Measurements from ENCODE around the gene VEZT. TPM values are rescaled to one million over a fixed set of nuclear protein-coding genes. Genes with fewer than 3 reads are reported as not detected.

The VEZT gene
- polyA plus RNA-seq, 1 of the 3 experiments (the other 2 are of a cell fraction), result 41.2 TPM

DNA sequence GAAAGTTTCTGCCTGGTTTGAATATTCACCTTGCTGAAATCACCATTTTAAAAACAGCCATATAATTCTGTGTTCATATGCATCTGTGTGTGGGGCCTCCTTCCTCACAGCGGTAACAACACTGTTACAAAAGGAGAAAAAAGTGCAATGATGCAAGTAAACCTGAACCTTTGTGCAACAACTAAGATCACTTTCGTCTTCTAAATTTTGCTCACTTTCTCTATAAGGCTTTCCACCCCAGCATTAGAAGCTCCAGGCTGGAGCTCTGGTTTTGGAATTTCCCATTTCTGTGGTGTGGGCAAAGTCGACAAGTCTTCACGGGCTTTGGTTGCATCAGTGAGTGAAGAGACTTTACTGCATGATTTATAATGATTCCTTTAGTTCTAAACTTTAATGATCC lies 18.7 kb upstream of the VEZT start:
- WGBS (ENCODE audit: low lambda C conversion rate), result 80% methylated on average over 4 of the region's 4 CpGs
- Histone ChIP-seq H3K4me1 (ENCODE audit: control insufficient read depth in 1 of 2, insufficient read depth in 2 of 2, low read depth in 1 of 2, low read length in 1 of 2) (peaks cover 3 to 34% of the 10 kb centered on the region in 2 experiments), H3K9ac (no peak overlapping the region), H3F3A (replicated peaks; ENCODE audit: insufficient read depth) (peaks cover 15% of the 10 kb centered on the region), H3K9me3 (no peaks in the 10 kb centered on the region), H3K27me3 (ENCODE audit: insufficient read depth) (no peaks in the 10 kb centered on the region), H4K20me1 (ENCODE audit: insufficient read depth) (no peaks in the 10 kb centered on the region), H3K36me3 (replicated peaks in 1 of 2; ENCODE audit: control insufficient read depth in 1 of 2, insufficient read depth in 2 of 2, low read length in 1 of 2) (no peaks in the 10 kb centered on the region), H3K9me2 (no peaks in the 10 kb centered on the region), H2AFZ (ENCODE audit: low read depth) (no peak overlapping the region), H3K4me3 (ENCODE audit: low read depth in 2 of 2, low read length in 1 of 2) (no peak overlapping the region), H3K79me2 (ENCODE audit: insufficient read depth) (peaks cover 66% of the 10 kb centered on the region), H3K27ac (ENCODE audit: low read depth in 2 of 2, low read length in 1 of 2) (0 out of 4 replicates have a peak overlapping the region, but pooled peaks of 1 of the 2 experiments have one; percentile 8), H3K4me2 (no peak overlapping the region)
- ChIA-PET POLR2A (no interaction called here), CTCF (interaction anchor here (2.1 kb wide), 1 partner anchor 82 kb away, joined by 5 read pairs; no protein-coding TSS in a partner anchor)
- DNase-seq, result no peak
- TF ChIP-seq, protein P1, sequence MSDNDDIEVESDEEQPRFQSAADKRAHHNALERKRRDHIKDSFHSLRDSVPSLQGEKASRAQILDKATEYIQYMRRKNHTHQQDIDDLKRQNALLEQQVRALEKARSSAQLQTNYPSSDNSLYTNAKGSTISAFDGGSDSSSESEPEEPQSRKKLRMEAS (IDR thresholded peaks at IDR 0.05; ENCODE audit: low read depth), result no peak
- TF ChIP-seq RFX5 (IDR thresholded peaks at IDR 0.05; ENCODE audit: low read length) (no peak), FOXJ3 (CRISPR knock-in tag; IDR thresholded peaks at IDR 0.05) (no peak), EP300 (IDR thresholded peaks at IDR 0.05; ENCODE audit: borderline replicate concordance in 1 of 2, low read depth in 1 of 2, low read length in 1 of 2) (no peak), MEF2A (IDR thresholded peaks at IDR 0.05; ENCODE audit: borderline replicate concordance, low read depth) (no peak)
- TF ChIP-seq, protein P2, sequence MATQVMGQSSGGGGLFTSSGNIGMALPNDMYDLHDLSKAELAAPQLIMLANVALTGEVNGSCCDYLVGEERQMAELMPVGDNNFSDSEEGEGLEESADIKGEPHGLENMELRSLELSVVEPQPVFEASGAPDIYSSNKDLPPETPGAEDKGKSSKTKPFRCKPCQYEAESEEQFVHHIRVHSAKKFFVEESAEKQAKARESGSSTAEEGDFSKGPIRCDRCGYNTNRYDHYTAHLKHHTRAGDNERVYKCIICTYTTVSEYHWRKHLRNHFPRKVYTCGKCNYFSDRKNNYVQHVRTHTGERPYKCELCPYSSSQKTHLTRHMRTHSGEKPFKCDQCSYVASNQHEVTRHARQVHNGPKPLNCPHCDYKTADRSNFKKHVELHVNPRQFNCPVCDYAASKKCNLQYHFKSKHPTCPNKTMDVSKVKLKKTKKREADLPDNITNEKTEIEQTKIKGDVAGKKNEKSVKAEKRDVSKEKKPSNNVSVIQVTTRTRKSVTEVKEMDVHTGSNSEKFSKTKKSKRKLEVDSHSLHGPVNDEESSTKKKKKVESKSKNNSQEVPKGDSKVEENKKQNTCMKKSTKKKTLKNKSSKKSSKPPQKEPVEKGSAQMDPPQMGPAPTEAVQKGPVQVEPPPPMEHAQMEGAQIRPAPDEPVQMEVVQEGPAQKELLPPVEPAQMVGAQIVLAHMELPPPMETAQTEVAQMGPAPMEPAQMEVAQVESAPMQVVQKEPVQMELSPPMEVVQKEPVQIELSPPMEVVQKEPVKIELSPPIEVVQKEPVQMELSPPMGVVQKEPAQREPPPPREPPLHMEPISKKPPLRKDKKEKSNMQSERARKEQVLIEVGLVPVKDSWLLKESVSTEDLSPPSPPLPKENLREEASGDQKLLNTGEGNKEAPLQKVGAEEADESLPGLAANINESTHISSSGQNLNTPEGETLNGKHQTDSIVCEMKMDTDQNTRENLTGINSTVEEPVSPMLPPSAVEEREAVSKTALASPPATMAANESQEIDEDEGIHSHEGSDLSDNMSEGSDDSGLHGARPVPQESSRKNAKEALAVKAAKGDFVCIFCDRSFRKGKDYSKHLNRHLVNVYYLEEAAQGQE (IDR thresholded peaks at IDR 0.05; ENCODE audit: low read depth, low read length), result no peak
- TF ChIP-seq, protein P3, sequence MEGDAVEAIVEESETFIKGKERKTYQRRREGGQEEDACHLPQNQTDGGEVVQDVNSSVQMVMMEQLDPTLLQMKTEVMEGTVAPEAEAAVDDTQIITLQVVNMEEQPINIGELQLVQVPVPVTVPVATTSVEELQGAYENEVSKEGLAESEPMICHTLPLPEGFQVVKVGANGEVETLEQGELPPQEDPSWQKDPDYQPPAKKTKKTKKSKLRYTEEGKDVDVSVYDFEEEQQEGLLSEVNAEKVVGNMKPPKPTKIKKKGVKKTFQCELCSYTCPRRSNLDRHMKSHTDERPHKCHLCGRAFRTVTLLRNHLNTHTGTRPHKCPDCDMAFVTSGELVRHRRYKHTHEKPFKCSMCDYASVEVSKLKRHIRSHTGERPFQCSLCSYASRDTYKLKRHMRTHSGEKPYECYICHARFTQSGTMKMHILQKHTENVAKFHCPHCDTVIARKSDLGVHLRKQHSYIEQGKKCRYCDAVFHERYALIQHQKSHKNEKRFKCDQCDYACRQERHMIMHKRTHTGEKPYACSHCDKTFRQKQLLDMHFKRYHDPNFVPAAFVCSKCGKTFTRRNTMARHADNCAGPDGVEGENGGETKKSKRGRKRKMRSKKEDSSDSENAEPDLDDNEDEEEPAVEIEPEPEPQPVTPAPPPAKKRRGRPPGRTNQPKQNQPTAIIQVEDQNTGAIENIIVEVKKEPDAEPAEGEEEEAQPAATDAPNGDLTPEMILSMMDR (IDR thresholded peaks at IDR 0.05), result no peak
- TF ChIP-seq, protein P4, sequence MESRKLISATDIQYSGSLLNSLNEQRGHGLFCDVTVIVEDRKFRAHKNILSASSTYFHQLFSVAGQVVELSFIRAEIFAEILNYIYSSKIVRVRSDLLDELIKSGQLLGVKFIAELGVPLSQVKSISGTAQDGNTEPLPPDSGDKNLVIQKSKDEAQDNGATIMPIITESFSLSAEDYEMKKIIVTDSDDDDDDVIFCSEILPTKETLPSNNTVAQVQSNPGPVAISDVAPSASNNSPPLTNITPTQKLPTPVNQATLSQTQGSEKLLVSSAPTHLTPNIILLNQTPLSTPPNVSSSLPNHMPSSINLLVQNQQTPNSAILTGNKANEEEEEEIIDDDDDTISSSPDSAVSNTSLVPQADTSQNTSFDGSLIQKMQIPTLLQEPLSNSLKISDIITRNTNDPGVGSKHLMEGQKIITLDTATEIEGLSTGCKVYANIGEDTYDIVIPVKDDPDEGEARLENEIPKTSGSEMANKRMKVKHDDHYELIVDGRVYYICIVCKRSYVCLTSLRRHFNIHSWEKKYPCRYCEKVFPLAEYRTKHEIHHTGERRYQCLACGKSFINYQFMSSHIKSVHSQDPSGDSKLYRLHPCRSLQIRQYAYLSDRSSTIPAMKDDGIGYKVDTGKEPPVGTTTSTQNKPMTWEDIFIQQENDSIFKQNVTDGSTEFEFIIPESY (IDR thresholded peaks at IDR 0.05; ENCODE audit: borderline replicate concordance, low read depth), result no peak
